Hepatocyte (in vitro differentiated cells): Measurements from ENCODE around the gene ZNF227.

Source experiments
- EZH2phosphoT487 ChIP-seq: fragments of 200-600 bp; sonication (generic); IDR thresholded peaks from one replicate; pipeline ENCODE4 v1.6.1; 2018; ENCODE audit warnings: antibody characterized with exemption, mild to moderate bottlenecking, low read depth, moderate library complexity; ENCODE audit not compliant: unreplicated experiment, severe bottlenecking
- TF ChIP-seq, protein P1 (sequence below): fragments of 200-600 bp; sonication (generic); IDR thresholded peaks from 2 replicates; pipeline ENCODE4 v1.5.1; 2016; ENCODE audit warnings: antibody characterized with exemption, mild to moderate bottlenecking; ENCODE audit not compliant: poor library complexity

DNA sequence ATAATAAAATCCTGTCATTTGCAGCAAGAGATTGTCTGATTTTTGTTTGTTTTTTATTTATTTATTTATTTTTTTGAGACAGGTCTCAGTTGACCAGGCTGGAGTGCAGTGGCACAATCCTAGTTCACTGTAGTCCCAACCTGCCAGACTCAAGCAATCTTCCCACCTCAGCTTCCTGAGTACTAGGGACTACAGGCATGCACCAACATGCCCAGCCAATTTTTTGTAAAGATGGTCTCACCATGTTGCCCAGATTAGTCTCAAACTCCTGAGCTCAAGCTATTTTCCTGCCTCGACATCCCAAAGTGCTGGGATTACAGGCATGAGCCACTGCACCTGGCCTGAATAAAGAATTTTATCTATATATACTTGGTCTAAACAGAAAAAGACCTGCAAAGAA lies 65.0 kb downstream of the ZNF227 start:
- TF ChIP-seq, protein P1, sequence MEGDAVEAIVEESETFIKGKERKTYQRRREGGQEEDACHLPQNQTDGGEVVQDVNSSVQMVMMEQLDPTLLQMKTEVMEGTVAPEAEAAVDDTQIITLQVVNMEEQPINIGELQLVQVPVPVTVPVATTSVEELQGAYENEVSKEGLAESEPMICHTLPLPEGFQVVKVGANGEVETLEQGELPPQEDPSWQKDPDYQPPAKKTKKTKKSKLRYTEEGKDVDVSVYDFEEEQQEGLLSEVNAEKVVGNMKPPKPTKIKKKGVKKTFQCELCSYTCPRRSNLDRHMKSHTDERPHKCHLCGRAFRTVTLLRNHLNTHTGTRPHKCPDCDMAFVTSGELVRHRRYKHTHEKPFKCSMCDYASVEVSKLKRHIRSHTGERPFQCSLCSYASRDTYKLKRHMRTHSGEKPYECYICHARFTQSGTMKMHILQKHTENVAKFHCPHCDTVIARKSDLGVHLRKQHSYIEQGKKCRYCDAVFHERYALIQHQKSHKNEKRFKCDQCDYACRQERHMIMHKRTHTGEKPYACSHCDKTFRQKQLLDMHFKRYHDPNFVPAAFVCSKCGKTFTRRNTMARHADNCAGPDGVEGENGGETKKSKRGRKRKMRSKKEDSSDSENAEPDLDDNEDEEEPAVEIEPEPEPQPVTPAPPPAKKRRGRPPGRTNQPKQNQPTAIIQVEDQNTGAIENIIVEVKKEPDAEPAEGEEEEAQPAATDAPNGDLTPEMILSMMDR, result no peak
- no peak for TF ChIP-seq EZH2phosphoT487
